ENCODE measurements around the gene ANKS6.
A peak's percentile ranks its signal among the peaks of the same experiment; 100 is the strongest.

ANKS6 gene

DNA sequence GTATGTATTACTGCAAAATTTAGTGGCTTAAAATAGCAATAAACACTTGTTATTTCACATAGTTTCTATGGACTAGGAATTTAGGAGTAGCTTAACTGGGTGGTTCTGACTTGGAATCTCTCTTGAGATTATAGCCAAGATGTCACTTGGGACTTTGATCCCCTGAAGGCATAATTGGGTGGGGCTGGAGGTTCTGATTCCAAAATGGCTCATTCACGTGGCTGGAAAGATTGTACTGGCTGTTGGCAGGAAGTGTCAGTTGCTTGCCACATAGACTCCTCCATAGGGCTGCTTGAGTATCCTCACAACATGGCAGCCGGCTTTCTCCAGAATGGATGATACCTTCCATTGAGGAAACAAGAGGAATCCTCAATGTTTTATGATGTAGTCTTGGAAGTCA lies 22.4 kb upstream of the ANKS6 start:
- no peak for DNase-seq (ENCODE audit: low read depth, low spot score)
- H3K27ac ChIP-seq, result no peak overlapping the region

DNA sequence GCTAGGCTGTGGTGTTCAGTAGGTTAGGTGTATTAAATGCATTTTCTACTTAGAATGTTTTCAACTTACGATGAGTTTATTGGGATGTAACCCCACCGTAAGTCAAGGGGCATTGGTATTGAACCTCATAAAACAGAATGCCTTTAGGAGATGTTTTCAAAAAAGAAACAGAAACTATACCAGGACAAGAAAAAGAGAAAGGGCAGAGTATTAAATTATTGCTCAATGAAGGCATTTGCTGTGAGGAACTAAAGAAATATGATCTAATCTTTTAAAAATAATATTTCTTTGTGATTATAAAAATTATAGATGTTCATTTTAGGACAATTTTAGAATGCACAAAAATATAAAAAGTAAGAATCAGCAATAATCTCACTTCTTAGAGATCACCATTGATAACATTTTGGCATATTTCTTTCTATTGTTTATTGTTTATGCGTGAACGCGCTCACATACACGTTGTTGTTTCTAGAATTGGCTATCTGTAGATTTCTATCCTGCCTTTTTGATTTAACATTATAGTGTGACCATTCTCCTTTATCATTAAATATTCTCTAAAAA lies 19.1 kb upstream of the ANKS6 start:
- no peak overlapping the region for H3K27ac ChIP-seq
- no peak for DNase-seq (ENCODE audit: low read depth, low spot score)

DNA sequence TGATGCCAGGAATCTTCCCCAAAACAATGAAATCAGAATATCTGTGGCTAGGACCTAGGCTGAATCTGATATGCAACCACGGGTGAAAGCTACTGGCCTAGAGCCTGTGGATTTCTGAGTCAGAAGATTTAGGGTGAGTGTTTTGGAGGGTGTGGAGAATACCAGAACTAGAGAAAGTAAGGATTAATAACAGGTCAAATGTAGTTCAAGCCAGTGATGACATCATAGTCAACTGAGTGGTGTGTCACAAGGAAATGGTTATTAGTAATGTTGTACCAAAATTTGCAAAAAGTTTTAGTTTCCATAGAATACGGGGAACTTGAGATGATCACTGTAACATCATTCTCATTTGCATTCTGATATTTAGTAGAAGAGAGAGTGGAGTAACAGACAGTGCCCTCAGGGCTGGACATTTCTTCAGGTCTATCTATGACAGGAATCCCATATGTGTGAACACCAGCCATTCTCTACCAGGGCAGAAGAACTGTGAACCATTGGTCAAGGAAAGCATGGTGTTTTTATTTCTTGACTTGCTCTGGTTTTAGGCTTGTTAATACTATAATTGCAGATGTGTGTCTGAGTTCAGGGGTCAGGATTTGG lies 14.8 kb upstream of the ANKS6 start:
- DNase-seq (ENCODE audit: low read depth, low spot score), result peak; percentile 82
- no peak overlapping the region for H3K27ac ChIP-seq

DNA sequence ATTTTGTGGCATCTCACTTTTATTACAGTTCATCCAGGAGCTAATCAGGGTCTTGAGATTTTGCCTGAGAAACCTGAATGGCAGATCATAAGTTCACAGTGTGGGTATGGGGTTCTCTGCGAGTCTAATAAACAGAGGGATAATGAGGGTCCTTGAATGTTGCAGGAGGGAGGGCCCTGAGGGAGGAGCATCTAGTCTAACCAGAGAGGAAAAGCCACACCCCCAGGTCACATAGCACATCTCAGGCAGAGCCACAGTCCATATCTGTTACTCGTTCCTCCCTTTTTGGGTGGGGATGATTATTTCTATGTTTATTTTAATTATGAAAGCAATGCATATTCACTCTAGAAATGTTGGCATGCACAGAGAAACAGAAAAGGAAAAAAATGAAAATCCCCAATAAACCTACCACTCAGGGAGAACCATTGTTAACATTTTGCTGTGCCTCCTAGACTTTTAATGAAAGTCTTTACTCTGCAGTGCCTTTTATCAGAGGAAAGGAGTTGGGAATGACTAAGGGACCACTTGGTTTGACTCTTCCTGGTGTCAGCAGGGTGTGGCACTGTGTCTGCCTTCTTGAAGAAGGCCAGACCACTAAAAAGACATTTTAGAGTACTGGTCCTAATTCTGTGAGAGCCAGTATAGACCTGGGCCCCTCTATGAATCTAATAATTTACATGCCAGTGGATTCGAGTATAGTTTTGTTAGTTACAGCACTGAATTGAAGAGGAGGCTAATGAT lies 13.9 kb upstream of the ANKS6 start:
- no peak for DNase-seq (ENCODE audit: low read depth, low spot score)
- no peak overlapping the region for H3K27ac ChIP-seq

DNA sequence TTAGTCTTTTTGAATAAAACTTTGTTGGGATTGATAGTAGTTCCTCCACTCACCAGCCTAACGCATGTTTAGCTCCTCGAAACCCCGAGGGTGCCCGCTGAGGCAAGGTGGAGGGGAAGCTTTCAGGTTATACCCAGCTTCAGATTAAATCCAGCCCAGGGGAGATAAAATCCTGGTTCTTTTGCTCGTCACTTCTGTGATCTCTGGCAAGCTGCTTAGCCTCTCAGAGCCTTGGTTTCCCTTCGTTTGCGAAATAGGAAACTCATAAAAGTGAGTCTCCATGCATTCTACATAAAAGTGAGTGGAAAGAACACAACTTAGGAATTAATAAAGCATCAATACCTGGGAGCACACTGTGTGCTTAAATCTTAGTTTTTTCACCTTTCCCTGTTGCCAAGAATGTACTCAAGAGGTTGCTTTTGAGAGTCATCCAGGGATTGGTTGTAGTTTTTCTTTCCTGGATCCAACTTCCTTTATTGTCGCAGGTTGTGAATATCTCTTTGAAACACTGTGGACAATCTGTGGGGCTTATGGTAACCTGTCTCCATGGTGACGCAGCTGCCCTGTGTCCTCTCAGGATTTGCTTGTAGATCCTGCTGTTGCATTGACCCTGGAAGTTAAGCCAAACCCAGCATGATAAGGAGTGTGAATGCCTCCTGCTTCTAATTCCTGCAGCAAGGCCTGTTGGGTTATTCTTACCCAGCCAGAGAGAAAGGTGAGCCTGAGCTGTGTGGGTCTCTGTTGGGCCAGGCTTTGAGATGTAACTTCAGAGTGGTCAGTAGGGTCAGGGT lies 13.2 kb upstream of the ANKS6 start:
- DNase-seq (ENCODE audit: low read depth, low spot score), result no peak
- no peak overlapping the region for H3K27ac ChIP-seq

DNA sequence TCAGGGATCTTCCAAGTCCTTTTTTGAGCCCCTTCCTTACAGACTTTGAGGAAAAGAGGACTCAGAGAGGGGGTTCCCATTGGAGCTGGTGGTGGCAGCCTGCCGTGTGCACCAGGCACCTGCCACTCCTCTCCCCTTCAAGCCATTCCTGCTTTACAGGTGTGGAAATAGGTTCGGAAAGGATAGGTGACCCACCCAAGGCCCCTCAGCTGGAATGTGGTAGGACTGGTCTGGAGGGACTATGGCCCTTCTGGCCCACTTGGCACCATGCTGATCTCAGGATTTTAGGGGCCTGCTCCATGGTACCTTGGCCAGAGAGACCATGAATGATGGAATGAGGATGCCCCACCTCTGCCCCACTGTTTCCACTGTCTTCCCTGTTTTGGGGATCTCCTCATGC lies 12.5 kb upstream of the ANKS6 start:
- H3K27ac ChIP-seq, result no peak overlapping the region
- no peak for DNase-seq (ENCODE audit: low read depth, low spot score)

DNA sequence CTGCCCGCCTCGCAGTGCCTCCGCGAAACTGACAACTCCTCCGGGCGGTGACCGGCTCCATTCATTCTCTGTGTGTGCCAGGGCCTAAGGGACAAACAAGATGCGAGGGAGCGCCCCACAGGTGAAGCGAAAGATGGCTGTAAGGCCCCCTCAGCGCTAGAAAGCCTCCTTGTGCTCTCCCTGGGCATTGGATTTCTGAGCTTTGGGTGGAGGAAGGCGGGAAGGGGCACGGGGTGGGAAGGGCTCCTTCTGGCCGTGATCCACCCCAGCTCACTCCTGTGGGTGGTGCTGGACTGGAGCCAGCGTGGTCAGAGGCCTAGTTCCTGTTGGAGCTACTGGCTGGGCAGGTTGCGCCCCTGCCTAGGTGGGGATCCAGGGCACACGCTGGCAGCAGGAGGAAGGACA lies 12.1 kb upstream of the ANKS6 start:
- H3K27ac ChIP-seq, result no peak overlapping the region
- DNase-seq (ENCODE audit: low read depth, low spot score), result no peak

DNA sequence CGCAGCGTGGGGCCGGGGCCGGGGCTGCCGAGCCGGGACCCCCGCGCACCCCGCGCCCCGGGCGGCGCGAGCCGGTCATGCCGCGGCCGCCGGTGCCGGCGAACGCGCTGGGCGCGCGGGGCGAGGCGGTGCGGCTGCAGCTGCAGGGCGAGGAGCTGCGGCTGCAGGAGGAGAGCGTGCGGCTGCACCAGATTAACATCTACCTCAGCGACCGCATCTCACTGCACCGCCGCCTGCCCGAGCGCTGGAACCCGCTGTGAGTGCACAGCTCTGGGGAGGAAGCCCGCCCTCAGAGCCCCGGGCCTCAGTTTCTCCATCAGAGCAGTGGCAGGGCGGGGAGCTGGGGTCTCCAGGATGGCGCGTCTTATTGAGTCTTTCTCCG lies 11.4 kb upstream of the ANKS6 start:
- DNase-seq (ENCODE audit: low read depth, low spot score), result no peak
- no peak overlapping the region for H3K27ac ChIP-seq

DNA sequence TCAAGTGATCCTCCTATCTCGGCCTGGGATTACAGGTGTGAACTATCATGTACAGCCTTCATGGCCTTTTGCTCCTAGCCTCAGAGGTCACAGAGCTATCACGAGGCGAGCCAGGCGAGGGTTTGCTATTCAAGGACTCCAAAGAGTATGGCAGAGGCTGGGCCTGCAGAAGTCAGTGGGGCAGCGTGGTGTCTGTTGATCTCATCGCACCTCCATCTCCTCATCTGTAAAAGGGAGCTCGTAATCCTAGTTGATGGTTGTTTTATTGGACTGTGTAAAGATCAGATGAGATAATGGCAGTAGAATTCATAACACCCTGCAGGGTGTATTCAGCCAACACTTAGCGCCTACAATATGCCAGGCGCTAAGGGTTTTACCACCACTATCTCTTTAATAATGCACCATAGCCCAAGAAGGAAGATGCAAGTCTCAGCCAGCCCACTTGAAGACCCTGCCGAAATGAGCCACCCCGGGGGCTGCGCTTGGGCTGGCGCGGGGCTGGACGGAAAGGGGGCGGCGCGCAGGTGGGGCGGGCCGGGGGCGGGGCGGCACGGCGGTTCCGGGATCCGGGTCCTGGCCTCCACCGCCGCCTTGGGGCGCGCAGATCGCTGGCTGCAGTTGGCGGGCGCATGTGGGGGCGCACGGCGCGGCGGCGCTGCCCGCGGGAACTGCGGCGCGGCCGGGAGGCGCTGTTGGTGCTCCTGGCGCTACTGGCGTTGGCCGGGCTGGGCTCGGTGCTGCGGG lies 10.9 kb upstream of the ANKS6 start, which contains the start of gene GALNT12:
TSS of gene GALNT12 (plus strand) at position 601 of the 744 bp plus-strand sequence. CDS start at position 630, 29 bp downstream.
- no peak within 1 kb of the TSS for H3K27ac ChIP-seq
- no peak for DNase-seq (ENCODE audit: low read depth, low spot score)

DNA sequence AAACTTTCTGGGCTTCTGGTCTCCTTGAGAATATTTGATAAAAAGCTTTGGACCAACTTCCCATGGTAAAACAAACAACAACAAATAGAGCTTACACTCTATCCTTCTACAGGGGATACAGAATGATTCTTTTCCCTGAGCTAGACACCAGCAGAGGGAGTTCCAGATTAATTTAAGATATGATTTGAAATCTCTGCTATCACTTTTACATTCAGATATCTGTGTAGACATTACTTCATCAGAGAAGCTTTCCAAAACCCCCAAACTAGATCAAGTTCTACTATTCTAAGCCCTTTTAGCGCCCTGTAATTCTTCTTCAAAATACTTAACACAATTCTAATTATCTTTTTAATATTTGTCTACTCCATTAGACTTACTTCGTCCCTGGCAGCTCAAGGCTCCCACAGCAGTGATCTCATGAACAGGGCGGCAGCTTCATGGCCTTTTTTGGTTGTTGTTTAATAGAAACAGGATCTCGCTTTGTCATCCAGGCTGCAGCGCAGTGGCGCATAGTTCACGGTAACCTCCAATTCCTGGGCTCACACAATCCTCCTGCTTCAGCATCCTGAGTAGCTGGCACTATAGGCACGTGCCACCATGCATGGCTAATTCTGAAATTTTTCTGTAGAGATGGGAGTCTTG lies 10.2 kb upstream of the ANKS6 start:
- H3K27ac ChIP-seq, result no peak overlapping the region
- DNase-seq (ENCODE audit: low read depth, low spot score), result no peak

DNA sequence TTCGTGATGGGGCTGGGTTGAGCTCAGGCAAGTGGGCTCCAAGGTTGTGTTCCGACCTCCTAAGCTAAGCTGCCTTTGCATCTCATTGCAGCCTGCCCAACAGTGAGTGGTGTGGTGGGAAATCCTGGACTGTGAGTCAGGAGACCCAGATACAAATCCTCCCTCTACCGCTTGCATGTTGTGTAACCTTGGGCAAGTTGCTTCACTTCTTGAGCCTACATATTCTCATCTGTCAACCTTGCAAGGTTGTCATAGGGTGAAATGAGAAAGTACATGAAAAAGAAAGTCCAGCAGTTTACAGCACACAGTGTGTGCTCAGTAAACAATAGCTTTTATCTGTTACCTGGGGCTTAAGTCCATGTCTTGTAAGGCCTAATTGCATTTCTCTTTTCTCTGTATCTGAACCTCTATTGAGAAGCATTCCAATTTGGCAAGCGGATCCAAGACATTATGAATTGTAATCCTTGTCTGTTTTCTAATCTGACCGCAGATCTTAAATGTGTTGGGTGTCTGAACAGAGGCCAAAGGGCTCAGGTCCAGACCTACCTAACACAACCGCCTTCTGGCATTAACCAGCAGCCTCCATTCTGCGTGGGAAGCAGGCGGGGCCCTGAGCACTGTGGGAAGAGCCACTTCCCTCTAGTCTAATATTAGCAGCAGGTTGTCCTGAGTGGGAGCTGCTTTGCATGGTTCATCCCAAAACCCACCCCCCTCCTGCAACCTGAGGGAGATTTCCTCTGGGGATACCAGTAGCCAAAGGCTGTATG lies 9.3 kb upstream of the ANKS6 start:
- no peak overlapping the region for H3K27ac ChIP-seq
- peak; percentile 85 for DNase-seq (ENCODE audit: low read depth, low spot score)

DNA sequence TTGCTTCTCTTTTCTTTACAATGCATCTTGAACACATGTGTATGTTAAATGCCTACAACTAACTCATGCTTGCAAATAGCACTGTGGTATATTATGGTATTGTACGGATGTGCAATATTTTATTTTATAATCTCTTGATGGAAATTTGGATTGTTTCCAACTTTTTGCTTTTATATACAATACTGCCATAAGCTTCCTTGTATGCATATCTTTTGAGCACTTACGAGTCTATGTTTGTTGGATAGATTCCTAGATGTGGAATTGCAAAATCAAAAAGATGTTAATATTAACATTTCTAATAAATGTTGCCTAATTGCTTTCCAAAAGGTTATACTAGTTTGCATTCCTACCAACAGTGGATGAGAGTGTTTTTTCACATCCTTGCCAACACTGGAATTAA lies 7.7 kb upstream of the ANKS6 start:
- DNase-seq (ENCODE audit: low read depth, low spot score), result no peak
- no peak overlapping the region for H3K27ac ChIP-seq

DNA sequence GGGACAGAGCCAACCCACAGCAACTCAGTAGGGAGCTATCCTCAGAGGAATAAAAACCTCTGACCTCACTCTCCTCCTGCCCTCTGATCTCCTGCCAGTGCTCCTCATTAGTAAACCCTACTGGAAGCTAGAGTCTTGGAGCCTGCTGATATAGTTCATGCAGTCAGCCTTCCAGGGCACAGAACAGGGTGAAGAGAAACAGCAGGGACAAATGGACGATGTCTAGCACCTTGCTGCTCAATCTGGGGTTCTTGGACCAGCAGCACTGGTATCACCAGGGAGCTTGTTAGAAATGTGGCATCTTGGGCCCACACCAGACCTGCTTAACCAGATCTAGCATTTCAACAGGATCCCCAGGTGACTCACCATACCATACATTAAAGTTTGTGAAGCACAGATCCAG lies 5.6 kb upstream of the ANKS6 start:
- DNase-seq (ENCODE audit: low read depth, low spot score), result no peak
- no peak overlapping the region for H3K27ac ChIP-seq

DNA sequence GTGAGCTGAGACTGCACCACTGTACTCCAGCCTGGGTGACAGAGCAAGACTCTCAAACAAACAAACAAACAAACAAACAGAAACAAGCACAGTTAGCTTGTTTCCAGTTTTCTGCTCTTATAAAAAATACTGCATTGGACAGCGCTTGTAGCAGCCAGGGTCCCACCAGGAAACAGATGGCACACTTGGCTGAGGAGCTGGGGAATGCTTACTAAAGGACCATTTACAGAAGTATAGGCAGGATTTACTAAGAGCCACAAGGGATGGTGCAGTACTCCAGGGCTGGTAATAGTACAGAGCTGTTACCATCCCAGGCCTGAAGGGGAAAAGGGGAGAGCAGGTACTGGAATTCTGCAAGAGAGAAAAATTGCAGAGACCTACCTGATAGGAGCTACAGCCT lies 5.2 kb upstream of the ANKS6 start:
- H3K27ac ChIP-seq, result no peak overlapping the region
- no peak for DNase-seq (ENCODE audit: low read depth, low spot score)

DNA sequence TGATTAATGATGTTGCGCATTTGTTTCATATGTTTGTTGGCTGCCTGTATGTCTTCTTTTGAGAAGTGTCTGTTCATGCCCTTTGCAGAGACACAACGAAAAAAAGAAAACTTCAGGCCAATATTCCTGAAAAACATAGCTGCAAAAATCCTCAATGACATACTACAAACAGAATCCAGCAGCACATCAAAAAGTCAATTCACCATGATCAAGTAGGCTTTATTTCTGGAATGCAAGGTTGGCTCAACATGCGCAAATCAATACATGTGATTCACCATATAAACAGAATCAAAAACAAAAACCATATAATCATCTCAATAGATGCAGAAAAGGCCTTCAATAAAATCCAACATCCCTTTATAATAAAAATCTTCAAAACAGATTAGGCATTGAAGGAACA lies 1.9 kb upstream of the ANKS6 start:
- DNase-seq (ENCODE audit: low read depth, low spot score), result no peak
- H3K27ac ChIP-seq, result no peak overlapping the region

DNA sequence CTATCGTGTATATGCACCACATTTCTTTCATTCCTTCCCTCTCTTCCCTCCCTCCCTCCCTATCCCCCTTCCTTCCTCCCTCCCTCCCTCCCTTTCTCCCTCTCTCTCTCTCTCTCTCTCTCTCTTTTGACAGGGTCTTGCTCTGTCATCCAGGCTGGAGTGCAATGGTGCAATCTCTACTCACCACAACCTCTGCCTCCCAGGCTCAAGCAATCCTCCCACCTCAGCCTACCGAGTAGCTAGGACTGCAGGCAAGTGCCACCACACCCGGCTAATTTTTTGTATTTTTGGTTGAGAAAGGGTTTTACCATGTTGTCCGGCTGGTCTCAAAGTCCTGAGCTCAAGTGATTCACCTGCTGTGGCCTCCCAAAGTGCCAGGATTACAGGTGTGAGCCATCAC lies 1.1 kb upstream of the ANKS6 start:
- DNase-seq (ENCODE audit: low read depth, low spot score), result no peak
- H3K27ac ChIP-seq, result no peak overlapping the region

DNA sequence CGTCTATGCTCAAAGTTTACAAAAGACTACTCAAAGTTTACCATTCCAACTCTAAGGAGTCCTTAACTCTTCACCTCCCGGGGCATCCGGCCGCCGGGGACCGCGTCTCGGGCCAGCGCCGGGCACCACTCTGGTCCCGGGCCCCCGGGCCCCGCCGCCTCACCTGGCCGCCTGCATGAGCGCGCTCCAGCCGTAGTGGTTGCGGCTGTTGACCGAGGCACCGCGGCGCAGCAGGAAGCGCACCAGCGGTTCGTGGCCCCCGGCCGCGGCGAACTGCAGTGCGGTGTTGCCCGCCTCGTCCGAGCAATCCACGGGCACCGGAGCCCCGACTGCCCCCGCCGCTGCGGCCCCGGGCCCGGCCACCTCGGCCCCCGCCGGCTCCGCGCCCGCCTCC lies 388 bp downstream of the ANKS6 start:
- no peak for DNase-seq (ENCODE audit: low read depth, low spot score)
- no peak overlapping the region for H3K27ac ChIP-seq

DNA sequence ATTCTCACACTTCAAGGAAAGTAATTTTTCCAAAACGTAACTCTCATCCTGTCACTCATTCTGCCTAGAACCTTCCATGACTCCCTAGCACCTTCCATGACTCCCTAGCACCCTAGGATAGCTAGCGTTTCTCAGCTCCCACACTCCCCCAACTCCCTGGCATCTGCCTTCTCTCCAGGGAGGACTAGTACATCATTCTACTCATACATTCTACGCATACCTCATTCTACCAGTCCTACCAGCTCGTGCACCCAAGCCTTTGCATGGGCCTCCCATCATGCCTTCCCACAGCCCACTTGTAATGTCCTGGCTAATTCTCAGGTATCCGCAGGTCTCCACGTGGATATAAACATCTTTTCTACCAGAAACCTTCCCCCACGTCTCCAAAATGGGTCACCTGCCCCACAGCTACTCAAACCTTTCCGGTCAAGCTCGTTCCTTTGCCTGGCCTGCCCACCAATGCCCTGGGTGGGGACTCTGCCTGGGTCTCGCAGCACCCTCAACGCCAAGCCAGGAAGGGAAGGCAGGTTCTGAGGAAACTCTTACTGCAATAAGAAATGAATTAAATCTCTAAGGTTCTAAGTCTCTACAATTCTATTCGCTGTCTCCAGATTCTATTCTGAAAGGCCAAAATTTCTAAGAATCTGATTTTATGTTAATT lies 930 bp downstream of the ANKS6 start:
- H3K27ac ChIP-seq, result no peak overlapping the region
- DNase-seq (ENCODE audit: low read depth, low spot score), result no peak

DNA sequence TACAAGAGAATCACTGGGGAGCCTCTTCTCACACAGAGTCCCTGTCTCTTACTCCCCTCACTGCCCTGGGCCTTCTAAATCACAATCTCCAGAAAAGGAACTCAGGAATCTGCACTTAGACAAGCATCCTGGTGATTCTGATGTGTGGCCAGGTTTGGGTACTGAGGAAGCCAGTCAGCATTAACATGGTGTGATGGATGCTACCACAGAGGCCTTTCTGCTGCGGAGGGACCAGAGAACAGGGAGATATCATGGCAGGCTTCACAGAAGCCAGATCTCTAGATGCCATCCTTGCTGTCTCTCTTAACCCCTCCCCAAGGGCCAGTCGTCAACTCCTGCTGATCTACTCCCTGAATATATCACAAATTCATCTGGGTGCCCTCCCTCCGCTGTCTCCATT lies 1.6 kb downstream of the ANKS6 start:
- DNase-seq (ENCODE audit: low read depth, low spot score), result no peak
- H3K27ac ChIP-seq, result no peak overlapping the region
